Subcutaneous adipose tissue (tissue), 4 donors: ENCODE measurements around the gene SPRN. TPM values are rescaled to one million over a fixed set of nuclear protein-coding genes. Genes with fewer than 3 reads are reported as not detected.

ENCODE experiments used
- CTCF ChIP-seq: fragments of 450-650 bp; IDR thresholded peaks from one replicate; pipeline ENCODE4 v1.5.1; 2016; ENCODE audit warnings: low read depth, mild to moderate bottlenecking, control low read depth, antibody characterized with exemption, moderate library complexity
- total RNA-seq, 4 donors: library from RNA; depleted of rRNA; stranded (reverse); fragments of >200 nt; gene quantifications; one replicate each; pipeline ENCODE4 v1.1.0, GENCODE V29; 2016

The SPRN gene
- total RNA-seq, 4 donors from 2014 or later = not detected

GRCh38 chr10:133445751-133446708 is 21.6 kb upstream of the SPRN start:
- TF ChIP-seq CTCF = no peak

GRCh38 chr10:133445268-133445732 is 20.9 kb upstream of the SPRN start:
- TF ChIP-seq CTCF = no peak

GRCh38 chr10:133444342-133445267 is 20.2 kb upstream of the SPRN start:
- no peak for TF ChIP-seq CTCF

DNA sequence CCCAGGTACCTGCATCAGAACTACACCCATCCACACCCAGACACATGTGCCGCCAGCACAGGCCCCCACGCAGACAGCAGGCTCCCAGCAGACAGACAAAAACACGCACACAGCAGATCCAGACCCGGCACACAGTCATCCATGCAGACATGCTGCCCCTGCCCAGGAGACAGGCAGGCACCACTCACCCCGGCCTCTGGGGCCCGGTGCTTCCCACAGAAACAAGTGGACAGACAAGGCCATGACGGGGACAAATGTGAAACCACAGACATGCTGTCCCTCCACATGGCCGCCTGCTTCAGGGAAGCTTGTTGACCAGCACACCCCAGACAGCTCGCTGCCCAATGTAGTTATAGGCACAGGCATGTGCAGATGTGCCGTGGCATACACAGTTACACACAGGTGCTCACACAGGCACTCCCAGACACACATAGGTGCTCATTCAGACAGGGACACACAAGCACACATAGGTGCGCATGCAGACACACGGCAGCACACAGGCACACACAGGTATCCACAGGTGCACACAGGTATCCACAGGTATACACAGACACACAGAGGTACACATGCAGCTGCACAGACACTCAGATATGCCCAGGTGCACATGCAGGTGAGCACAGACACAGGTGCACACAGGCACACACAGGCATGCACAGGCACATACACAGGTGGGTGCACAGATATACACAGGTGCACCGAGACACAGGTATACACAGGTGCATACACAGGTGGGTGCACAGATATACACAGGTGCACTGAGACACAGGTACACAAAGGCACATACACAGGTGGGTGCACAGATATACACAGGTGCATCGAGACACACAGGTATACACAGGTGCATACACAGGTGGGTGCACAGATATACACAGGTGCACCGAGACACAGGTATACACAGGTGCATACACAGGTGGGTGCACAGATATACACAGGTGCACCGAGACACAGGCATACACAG is 18.8 kb upstream of the SPRN start:
- no peak for TF ChIP-seq CTCF

GRCh38 chr10:133442191-133442966 is 18.0 kb upstream of the SPRN start:
- TF ChIP-seq CTCF = no peak

DNA sequence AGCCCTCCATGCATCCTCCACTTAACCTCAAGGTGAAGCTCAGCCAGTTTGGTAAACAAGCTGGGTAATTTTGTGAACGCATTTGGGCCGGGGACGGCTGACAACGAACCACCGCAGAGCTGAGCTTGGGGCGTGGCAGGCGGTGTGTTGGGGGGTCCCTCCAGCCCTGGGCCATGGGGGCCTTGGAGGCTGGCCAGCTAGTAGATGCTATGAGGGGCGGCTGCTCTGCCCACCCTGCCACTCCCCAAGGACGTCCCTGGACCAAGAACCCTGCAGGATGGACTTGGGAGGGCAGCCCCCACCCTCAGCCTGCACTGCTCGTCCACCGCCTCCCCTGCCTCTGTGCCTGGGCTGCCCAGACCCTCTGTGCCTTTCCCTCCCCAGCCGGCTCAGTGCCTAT is 17.4 kb upstream of the SPRN start:
- no peak for TF ChIP-seq CTCF
